TTC549 (cell line): ENCODE results near the gene ELFN2.

Source experiments
- FAIRE-seq: peaks from 2 replicates; lab custom pipeline; 2012; peaks lifted over from hg19 to GRCh38; lab: Jason Lieb, UNC

ELFN2 gene

GRCh38 chr22:37354670-37355069 is 72.6 kb downstream of the ELFN2 start:
- FAIRE-seq = no peak

GRCh38 chr22:37354261-37354660 is 73.0 kb downstream of the ELFN2 start:
- no peak for FAIRE-seq

- no peak for FAIRE-seq
Measured at GRCh38 chr22:37353839-37354238, 73.4 kb downstream of the ELFN2 start.

- FAIRE-seq = no peak
Measured at GRCh38 chr22:37352481-37352880, 74.8 kb downstream of the ELFN2 start.

- no peak for FAIRE-seq
Measured at GRCh38 chr22:37351232-37351631, 76.0 kb downstream of the ELFN2 start.

GRCh38 chr22:37349043-37349814 is 78.0 kb downstream of the ELFN2 start:
- no peak for FAIRE-seq

GRCh38 chr22:37346505-37346895 is 80.8 kb downstream of the ELFN2 start:
- FAIRE-seq = no peak

GRCh38 chr22:37345863-37346504 is 81.3 kb downstream of the ELFN2 start:
- no peak for FAIRE-seq

GRCh38 chr22:37344735-37345449 is 82.4 kb downstream of the ELFN2 start:
- FAIRE-seq = no peak

- no peak for FAIRE-seq
Measured at GRCh38 chr22:37343863-37344734, 83.2 kb downstream of the ELFN2 start.

- no peak for FAIRE-seq
Measured at GRCh38 chr22:37343348-37343747, 83.9 kb downstream of the ELFN2 start.

- FAIRE-seq = no peak
Measured at GRCh38 chr22:37342065-37342464, 85.2 kb downstream of the ELFN2 start.

- no peak for FAIRE-seq
Measured at GRCh38 chr22:37340331-37341262, 86.7 kb downstream of the ELFN2 start.

GRCh38 chr22:37338539-37339246 is 88.6 kb downstream of the ELFN2 start:
- FAIRE-seq = no peak

GRCh38 chr22:37337204-37337943 is 89.9 kb downstream of the ELFN2 start:
- no peak for FAIRE-seq

- FAIRE-seq = no peak
Measured at GRCh38 chr22:37336579-37336978, 90.7 kb downstream of the ELFN2 start.

GRCh38 chr22:37335806-37336199 is 91.5 kb downstream of the ELFN2 start:
- FAIRE-seq = no peak

- no peak for FAIRE-seq
Measured at GRCh38 chr22:37334859-37335805, 92.1 kb downstream of the ELFN2 start.

- no peak for FAIRE-seq
Measured at GRCh38 chr22:37334461-37334858, 92.8 kb downstream of the ELFN2 start.
